ENCODE results near the gene INSYN2B. TPM values are rescaled to one million over a fixed set of nuclear protein-coding genes. Genes with fewer than 3 reads are reported as not detected.

INSYN2B gene
- total RNA-seq, 1 donor from 2014 or later = not detected

DNA sequence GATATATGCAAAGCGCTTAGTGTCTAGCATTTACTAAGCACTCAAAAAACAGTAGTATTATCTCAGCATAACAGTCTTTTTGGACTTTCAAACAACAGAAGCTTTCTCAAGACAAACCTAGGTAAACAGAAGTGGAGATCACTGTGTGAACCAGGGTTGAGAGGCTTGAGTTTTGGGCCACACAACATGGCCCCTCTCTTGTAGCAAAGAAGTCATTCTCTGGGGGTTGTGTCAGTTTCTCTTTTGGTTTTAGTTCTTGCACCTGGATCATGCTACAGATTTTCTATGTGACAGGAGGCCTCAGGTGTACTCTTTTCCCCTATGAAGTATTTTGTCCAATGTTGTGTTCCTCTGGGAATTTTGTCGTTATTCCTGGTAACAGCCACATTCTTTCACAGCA, 30.0 kb downstream of the INSYN2B start:
- H3K27ac ChIP-seq = no peak overlapping the region
- intact Hi-C loops (cut with DNase I) = no loop called here
- H3K4me1 ChIP-seq = no peaks in the 10 kb centered on the region
- H3K27me3 ChIP-seq (ENCODE audit: low read depth) = no peaks in the 10 kb centered on the region
- no peak for DNase-seq
- H3K4me3 ChIP-seq = no peak overlapping the region
- H3K9me3 ChIP-seq = no peaks in the 10 kb centered on the region
- TF ChIP-seq, protein P1, sequence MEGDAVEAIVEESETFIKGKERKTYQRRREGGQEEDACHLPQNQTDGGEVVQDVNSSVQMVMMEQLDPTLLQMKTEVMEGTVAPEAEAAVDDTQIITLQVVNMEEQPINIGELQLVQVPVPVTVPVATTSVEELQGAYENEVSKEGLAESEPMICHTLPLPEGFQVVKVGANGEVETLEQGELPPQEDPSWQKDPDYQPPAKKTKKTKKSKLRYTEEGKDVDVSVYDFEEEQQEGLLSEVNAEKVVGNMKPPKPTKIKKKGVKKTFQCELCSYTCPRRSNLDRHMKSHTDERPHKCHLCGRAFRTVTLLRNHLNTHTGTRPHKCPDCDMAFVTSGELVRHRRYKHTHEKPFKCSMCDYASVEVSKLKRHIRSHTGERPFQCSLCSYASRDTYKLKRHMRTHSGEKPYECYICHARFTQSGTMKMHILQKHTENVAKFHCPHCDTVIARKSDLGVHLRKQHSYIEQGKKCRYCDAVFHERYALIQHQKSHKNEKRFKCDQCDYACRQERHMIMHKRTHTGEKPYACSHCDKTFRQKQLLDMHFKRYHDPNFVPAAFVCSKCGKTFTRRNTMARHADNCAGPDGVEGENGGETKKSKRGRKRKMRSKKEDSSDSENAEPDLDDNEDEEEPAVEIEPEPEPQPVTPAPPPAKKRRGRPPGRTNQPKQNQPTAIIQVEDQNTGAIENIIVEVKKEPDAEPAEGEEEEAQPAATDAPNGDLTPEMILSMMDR (IDR thresholded peaks at IDR 0.05) = no peak
- ATAC-seq = no peak
- no peaks in the 10 kb centered on the region for H3K36me3 ChIP-seq

DNA sequence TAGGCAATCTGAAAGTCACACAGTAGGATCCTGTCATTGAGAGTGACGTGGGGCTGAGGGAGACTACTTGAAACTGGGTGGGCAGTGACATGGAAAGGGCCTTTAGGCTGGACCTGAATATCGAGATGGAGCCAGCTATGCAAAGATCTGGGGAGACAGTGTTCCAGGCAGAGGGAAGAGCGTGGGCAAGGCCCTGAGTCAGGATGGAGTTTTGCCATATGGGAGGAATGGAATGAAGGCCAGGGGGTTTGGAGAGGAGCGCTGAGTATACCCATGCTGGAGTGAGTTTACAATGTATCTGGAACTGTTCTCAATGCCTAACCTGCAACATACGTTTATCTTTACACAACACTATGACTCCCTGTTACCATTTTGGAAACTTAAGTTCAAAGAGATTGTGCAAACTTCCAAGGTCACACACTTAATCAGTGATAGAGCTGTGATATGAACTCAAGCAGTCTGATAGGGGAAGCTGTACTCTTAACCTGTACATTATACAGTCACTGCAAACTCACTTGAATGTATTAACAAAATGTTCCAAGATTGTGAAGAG, 33.5 kb downstream of the INSYN2B start:
- ATAC-seq = no peak
- intact Hi-C loops (cut with DNase I) = no loop called here
- no peak for DNase-seq

DNA sequence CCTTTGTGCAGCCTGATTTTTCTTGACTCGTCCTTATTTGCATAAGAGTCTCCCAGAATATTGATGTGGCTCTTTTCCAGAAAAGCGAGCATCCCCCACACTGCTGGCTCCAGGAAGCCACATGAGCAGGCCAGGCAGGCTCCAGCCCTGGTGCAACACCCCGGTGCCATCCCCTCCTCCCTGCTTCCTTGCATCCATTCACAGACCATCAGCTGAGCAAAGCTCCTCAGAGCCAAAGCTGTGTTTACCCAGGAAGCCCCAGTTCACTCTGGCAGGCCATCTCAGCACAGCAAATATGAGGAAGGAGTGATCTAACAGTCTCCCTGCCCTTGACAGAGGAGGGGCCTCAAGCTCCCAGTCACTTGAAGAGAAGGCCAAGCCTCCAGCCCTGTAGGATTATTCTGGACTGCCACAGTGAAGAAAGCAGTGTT, 34.4 kb downstream of the INSYN2B start:
- Histone ChIP-seq H3K27me3 (ENCODE audit: low read depth) (no peaks in the 10 kb centered on the region), H3K27ac (no peak overlapping the region), H3K36me3 (no peaks in the 10 kb centered on the region), H3K9me3 (no peaks in the 10 kb centered on the region), H3K4me1 (no peaks in the 10 kb centered on the region), H3K4me3 (no peak overlapping the region)
- TF ChIP-seq, protein P1 (IDR thresholded peaks at IDR 0.05) = no peak
- DNase-seq (peak; percentile 46), ATAC-seq (peak; percentile 45 to 76)
- intact Hi-C loops (cut with DNase I) = no loop called here

More for the DNA sequence above, 33.5 kb downstream of the INSYN2B start:
- TF ChIP-seq, protein P1 (IDR thresholded peaks at IDR 0.05) = no peak
- no peaks in the 10 kb centered on the region for H3K4me1 ChIP-seq
- no peaks in the 10 kb centered on the region for H3K36me3 ChIP-seq
- H3K27ac ChIP-seq = no peak overlapping the region
- no peaks in the 10 kb centered on the region for H3K9me3 ChIP-seq
- H3K27me3 ChIP-seq (ENCODE audit: low read depth) = no peaks in the 10 kb centered on the region
- H3K4me3 ChIP-seq = no peak overlapping the region

DNA sequence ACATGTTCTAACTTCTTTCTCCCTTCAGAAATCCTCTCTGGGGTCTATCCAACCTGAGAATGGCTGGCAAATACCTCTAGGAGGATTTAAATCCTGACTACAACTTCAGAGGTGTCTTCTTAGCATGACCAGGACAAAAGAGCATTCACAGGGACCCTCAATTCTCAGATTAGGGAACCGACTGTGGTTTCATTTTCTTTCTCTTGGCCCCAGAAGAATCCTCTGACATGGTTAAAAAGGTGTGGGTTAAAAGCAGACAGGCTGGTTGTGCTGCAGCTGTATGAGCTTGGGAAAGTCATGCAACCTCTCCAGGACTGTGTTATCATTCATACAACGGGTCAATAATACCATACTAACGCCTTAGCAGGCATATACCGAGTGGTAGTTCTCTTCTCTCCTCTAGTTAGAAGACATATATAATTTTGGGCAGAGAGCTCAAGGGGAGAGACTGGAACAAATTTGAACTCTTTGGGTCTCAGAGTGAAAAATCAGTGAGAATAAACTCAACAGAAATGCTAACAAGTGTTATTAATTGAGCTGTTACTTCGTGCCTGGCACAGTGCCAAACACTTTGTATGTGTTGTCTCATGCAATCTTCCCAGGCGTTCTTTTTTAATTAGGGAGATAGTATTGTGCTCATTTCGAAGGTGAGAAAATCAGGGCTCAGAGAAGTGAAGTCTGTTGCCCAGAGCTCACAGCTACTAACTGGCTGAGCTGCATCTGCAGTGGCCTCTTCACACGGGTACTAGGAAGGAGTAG, 35.2 kb downstream of the INSYN2B start:
- H3K36me3 ChIP-seq = no peaks in the 10 kb centered on the region

DNA sequence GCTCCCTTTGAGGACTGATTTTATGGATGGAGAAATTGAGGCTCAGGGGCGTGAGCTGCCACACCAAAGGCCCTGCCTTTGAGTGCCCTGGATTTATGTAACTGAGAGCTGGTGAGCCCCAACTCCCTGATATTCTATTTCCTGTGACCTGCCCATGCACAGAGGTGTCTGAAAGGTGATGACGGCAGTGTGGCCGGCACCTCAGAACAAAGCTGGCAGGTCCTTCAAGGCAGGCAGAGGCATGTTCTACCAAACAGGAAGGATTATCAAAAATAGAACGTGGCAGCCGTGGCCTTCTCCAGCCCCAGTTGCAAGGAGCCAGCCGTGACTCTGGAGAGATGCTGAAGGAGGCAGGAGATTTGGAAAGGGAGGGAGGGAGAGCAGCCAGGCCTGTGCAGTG, 36.2 kb downstream of the INSYN2B start:
- DNase-seq (no peak), ATAC-seq (no peak)
- intact Hi-C loops (cut with DNase I) = no loop called here
- Histone ChIP-seq H3K36me3 (no peaks in the 10 kb centered on the region), H3K27ac (no peak overlapping the region), H3K4me3 (no peak overlapping the region), H3K9me3 (no peaks in the 10 kb centered on the region), H3K27me3 (ENCODE audit: low read depth) (no peaks in the 10 kb centered on the region), H3K4me1 (no peaks in the 10 kb centered on the region)
- TF ChIP-seq, protein P1 (IDR thresholded peaks at IDR 0.05) = no peak

More for the DNA sequence above, 35.2 kb downstream of the INSYN2B start:
- Histone ChIP-seq H3K27me3 (ENCODE audit: low read depth) (no peaks in the 10 kb centered on the region), H3K9me3 (no peaks in the 10 kb centered on the region), H3K4me1 (no peaks in the 10 kb centered on the region), H3K4me3 (no peak overlapping the region), H3K27ac (no peak overlapping the region)
- no peak for ATAC-seq
- TF ChIP-seq, protein P1 (IDR thresholded peaks at IDR 0.05) = no peak
- intact Hi-C loops (cut with DNase I) = no loop called here
- DNase-seq = no peak
